ENCODE measurements around the gene TBX18.

Gene TBX18

GRCh38 chr6:84769306-84769705, 4.9 kb upstream of the TBX18 start:
- DNase-seq (ENCODE audit: low read depth), result no peak
- TF ChIP-seq, protein P1, sequence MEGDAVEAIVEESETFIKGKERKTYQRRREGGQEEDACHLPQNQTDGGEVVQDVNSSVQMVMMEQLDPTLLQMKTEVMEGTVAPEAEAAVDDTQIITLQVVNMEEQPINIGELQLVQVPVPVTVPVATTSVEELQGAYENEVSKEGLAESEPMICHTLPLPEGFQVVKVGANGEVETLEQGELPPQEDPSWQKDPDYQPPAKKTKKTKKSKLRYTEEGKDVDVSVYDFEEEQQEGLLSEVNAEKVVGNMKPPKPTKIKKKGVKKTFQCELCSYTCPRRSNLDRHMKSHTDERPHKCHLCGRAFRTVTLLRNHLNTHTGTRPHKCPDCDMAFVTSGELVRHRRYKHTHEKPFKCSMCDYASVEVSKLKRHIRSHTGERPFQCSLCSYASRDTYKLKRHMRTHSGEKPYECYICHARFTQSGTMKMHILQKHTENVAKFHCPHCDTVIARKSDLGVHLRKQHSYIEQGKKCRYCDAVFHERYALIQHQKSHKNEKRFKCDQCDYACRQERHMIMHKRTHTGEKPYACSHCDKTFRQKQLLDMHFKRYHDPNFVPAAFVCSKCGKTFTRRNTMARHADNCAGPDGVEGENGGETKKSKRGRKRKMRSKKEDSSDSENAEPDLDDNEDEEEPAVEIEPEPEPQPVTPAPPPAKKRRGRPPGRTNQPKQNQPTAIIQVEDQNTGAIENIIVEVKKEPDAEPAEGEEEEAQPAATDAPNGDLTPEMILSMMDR (conservative IDR thresholded peaks at IDR 0.05; ENCODE audit: low read depth, low read length), result no peak
- H3K4me3 ChIP-seq (ENCODE audit: low read length), result no peak overlapping the region

DNA sequence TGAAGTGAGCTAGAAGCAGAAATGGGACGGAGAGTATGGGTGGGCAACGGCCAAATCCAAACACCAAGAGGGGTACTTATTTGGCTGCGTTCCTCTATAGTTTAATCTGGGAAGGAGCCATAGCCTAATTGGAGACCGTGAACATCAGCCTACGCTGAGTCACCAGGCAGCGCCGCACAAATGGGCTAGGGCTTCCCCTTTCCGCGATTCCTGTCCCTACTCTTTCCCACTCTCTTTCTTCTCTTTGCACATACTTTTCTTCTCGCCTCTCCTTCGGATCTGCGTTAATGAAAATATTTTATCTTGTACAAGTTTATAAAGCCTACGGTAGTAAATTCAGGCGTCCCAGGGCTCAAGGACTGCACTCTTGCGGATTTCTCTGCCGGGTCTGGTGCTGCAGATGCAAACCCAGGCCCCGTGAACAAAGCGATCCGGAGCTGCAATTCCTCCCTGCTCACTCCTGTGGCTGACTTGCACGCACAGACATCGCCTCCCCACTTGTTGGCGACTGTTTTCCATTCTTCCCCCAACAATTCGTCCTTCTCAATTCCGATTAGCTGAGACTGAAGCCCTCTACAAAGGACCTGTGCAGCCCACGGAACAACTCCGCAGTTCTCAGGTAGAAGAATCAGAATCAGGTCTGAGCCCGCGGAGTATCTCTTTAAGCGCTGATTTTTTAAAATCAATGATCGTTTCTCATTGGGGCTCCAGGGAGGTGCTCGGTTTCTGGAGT, 4.2 kb upstream of the TBX18 start:
- TF ChIP-seq, protein P1 (conservative IDR thresholded peaks at IDR 0.05; ENCODE audit: low read depth, low read length), result no peak
- no peak for DNase-seq (ENCODE audit: low read depth)
- H3K4me3 ChIP-seq (ENCODE audit: low read length), result no peak overlapping the region

DNA sequence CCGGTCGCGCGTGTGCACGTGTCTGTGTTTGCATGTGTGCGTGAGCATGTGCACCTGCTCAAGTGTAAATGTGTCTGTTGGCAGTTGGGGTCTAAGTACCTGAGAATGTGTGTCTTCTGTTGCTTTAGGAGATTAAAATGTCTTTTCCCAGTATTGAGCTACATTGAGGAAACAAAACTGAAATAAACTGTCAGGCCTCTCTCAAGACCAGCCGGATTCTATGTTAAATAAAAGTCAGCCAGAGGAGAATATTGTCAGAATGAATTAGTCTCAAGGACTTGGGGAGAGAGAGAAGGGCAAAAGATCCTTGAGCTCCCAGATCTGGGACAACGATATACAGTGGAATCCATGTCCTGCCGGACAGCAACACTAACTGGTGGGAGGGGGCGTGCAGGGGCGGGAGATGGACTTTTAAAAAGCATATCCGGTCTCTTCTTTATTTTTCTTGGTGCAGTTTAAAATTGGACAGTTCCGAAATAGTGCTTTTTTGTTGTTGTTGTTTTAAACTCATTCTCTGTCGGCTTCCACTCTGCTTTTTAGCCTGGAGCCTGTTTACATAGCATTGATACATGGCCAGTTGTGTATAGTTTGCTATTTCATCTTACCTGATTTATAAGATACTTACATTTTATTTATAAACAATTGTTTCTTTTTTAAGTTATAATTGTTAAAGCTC, 3.3 kb upstream of the TBX18 start:
- TF ChIP-seq, protein P1 (conservative IDR thresholded peaks at IDR 0.05; ENCODE audit: low read depth, low read length), result no peak
- no peak for DNase-seq (ENCODE audit: low read depth)
- H3K4me3 ChIP-seq (ENCODE audit: low read length), result no peak overlapping the region

GRCh38 chr6:84766799-84767525, 2.6 kb upstream of the TBX18 start:
- H3K4me3 ChIP-seq (ENCODE audit: low read length), result no peak overlapping the region
- DNase-seq (ENCODE audit: low read depth), result no peak
- TF ChIP-seq, protein P1 (conservative IDR thresholded peaks at IDR 0.05; ENCODE audit: low read depth, low read length), result no peak

DNA sequence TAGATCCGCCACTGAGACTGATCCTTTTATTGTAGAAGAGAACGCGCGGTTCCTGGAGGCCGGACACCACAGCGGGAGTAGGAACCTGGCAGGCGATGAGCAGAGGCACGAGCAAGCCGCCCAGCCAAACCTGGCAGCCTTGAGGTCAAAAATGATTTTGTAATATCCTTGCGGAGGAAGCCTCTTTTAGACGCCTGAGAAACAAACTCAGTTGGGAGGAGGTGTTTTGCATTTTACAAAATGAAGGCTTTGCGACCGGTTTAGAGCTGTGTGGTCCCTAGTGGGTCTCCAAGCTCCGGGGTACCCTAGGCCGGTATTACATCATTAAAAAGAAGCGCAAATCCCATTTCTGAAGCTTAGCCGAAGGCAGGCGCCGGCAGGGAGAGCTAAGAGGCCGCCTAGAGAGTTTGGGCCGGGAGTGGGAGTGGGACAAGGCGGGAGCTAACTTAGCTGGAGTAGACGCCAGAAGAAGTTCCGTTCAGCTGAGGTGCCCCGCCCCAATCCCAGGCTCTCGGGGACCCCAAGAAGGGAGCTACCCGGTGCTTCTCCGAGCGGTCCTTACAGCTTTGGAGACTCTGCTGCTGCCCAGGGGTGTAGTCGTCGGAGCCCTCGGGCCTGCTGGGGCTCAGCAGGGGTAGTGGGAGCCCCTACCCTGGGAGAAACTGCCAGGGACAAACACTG, 1.9 kb upstream of the TBX18 start:
- H3K4me3 ChIP-seq (ENCODE audit: low read length), result no peak overlapping the region
- TF ChIP-seq, protein P1 (conservative IDR thresholded peaks at IDR 0.05; ENCODE audit: low read depth, low read length), result no peak
- no peak for DNase-seq (ENCODE audit: low read depth)

DNA sequence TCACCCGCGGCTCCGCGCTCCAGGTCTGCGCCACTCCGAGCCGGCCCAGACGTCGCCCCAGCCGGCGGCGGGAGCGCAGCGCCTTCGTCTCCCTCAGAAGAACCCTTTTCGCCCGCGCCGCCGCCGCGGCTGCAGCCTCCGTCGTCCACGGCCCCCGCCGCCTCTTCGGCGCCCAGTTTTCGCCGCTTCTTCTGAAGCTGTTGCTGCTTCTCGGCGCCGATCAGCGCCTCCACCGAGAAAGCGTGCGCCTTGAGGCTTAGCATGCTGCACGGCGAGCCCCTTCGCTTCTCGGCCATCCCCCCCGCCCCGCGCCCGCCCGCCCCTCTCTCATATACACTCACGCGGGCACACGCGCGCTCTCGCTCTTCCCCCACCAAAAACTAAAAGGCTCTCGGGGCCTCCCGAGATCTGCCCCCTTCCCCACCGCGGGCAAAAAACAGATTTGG, 489 bp downstream of the TBX18 start:
- DNase-seq (ENCODE audit: low read depth), result no peak
- TF ChIP-seq, protein P1 (conservative IDR thresholded peaks at IDR 0.05; ENCODE audit: low read depth, low read length), result no peak
- peak overlapping the region; percentile 55 for H3K4me3 ChIP-seq (ENCODE audit: low read length)

Data from retinal pigment epithelial cell (primary cell).